Fibroblast of lung (primary cell): ENCODE measurements around the gene KNTC1. TPM values are rescaled to one million over a fixed set of nuclear protein-coding genes. Genes with fewer than 3 reads are reported as not detected.

Experiments
- DNase-seq, 2 donors: peaks; one replicate each; pipeline versions ENCODE4 v3.0.0 to v3.0.0-alpha.2; 2010; ENCODE audit warnings: low read depth in 2 of 2
- H2AFZ ChIP-seq: 2 replicates; pipeline ENCODE4 v1.5.1; 2012; ENCODE audit warnings: low read length, control low read depth, inconsistent platforms
- H3K27ac ChIP-seq: 2 replicates; pipeline ENCODE4 v1.5.1; 2011; ENCODE audit warnings: low read length, control low read depth; ENCODE audit not compliant: insufficient read depth
- H3K27me3 ChIP-seq: 2 replicates; pipeline ENCODE4 v1.5.1; 2011; ENCODE audit warnings: mild to moderate bottlenecking, low read length; ENCODE audit not compliant: control insufficient read depth, insufficient read depth
- H3K36me3 ChIP-seq: 2 replicates; pipeline ENCODE4 v1.5.1; 2011; ENCODE audit warnings: low read length; ENCODE audit not compliant: control insufficient read depth, insufficient read depth
- H3K4me1 ChIP-seq: 2 replicates; pipeline ENCODE4 v1.5.1; 2011; ENCODE audit warnings: low read length; ENCODE audit not compliant: control insufficient read depth, insufficient read depth; ENCODE audit errors: extremely low read depth
- H3K4me2 ChIP-seq: 2 replicates; pipeline ENCODE4 v1.5.1; 2011; ENCODE audit warnings: low read length, control low read depth; ENCODE audit not compliant: insufficient read depth; ENCODE audit errors: extremely low read depth
- H3K4me3 ChIP-seq, 4 experiments: fragments of 200-600 bp in 1 of 4; sonication (generic) in 1 of 4; replicated peaks in 1 of 4; 2 replicates each; pipeline ENCODE4 v1.5.1; 2011 to 2016; ENCODE audit warnings: low read length in 4 of 4, low read depth in 3 of 4, mild to moderate bottlenecking in 3 of 4, control low read depth in 2 of 4, inconsistent platforms in 1 of 4, mixed read lengths in 1 of 4; ENCODE audit not compliant: insufficient read depth in 1 of 4; ENCODE audit errors: control extremely low read depth in 1 of 4
- H3K79me2 ChIP-seq: 2 replicates; pipeline ENCODE4 v1.5.1; 2012; ENCODE audit warnings: mild to moderate bottlenecking, low read length, inconsistent platforms; ENCODE audit not compliant: control insufficient read depth, insufficient read depth
- H3K9ac ChIP-seq: 2 replicates; pipeline ENCODE4 v1.5.1; 2011; ENCODE audit warnings: mild to moderate bottlenecking, low read length, control low read depth; ENCODE audit not compliant: insufficient read depth
- H3K9me3 ChIP-seq: 2 replicates; pipeline ENCODE4 v1.5.1; 2012; ENCODE audit warnings: low read depth, low read length; ENCODE audit not compliant: control insufficient read depth, insufficient read depth
- H4K20me1 ChIP-seq: 2 replicates; pipeline ENCODE4 v1.5.1; 2011; ENCODE audit warnings: low read length; ENCODE audit not compliant: control insufficient read depth, insufficient read depth; ENCODE audit errors: extremely low read depth
- CTCF ChIP-seq, 2 donors: IDR thresholded peaks in 1 of 2; conservative IDR thresholded peaks in 1 of 2; 1 replicate in 1 of 2; 2 replicates in 1 of 2; pipeline ENCODE4 v1.5.1; 2011 to 2012; ENCODE audit warnings: low read length in 2 of 2, control low read depth in 1 of 2, inconsistent platforms in 1 of 2, low read depth in 1 of 2, mild to moderate bottlenecking in 1 of 2
- EZH2 ChIP-seq: IDR thresholded peaks from 2 replicates; pipeline ENCODE4 v1.5.1; 2012; ENCODE audit warnings: low read length, control low read depth, mild to moderate bottlenecking; ENCODE audit errors: missing control alignments
- polyA plus RNA-seq, 2 donors: library from polyadenylated mRNA; depleted of rRNA in 1 of 2; stranded (reverse) in 1 of 2; unstranded in 1 of 2; fragments of >200 nt; gene quantifications; 2 replicates each; pipeline ENCODE4 v1.2.1, GENCODE V29; 2011 to 2012; ENCODE audit warnings: missing spikeins in 1 of 2
- total RNA-seq: library from RNA; depleted of rRNA; stranded (reverse); fragments of >200 nt; gene quantifications from 2 replicates; pipeline ENCODE4 v1.2.1, GENCODE V29; 2014

The KNTC1 gene
- total and polyA plus RNA-seq, 2 donors (not counting 1 experiment from before 2014, with no cell fraction given), result 11.0 to 14.4 TPM

- Histone ChIP-seq H3K4me2 (peak overlapping the region; percentile 95), H2AFZ (peak overlapping the region; percentile 98), H3K9ac (peak overlapping the region; percentile 60), H3K27ac (peak overlapping the region; percentile 85), H3K9me3 (no peaks in the 10 kb centered on the region), H4K20me1 (peaks cover 12% of the 10 kb centered on the region), H3K4me1 (peaks cover 5% of the 10 kb centered on the region), H3K79me2 (peaks cover 75% of the 10 kb centered on the region), H3K36me3 (no peaks in the 10 kb centered on the region), H3K27me3 (no peaks in the 10 kb centered on the region), H3K4me3 (peak overlapping the region; percentile 73 to 100 (median 86))
- TF ChIP-seq EZH2 (no peak), CTCF (conservative IDR thresholded peaks at IDR 0.05 in 1 of 2, IDR thresholded peaks at IDR 0.05 in 1 of 2; ENCODE audit: low read depth in 1 of 2, low read length in 2 of 2) (no peak)
- DNase-seq, result peak; percentile 10 to 29
These were observed 462 bp downstream of the KNTC1 start for GRCh38 chr12:122527478-122527944.

GRCh38 chr12:122528582-122528981 lies 1.5 kb downstream of the KNTC1 start:
- no peak overlapping the region for H3K9ac ChIP-seq
- no peak for DNase-seq
- peak overlapping the region in 1 of 4 experiments; percentile 73 for H3K4me3 ChIP-seq
- no peak overlapping the region for H3K27ac ChIP-seq
- H3K27me3 ChIP-seq, result no peaks in the 10 kb centered on the region
- H4K20me1 ChIP-seq, result peaks cover 9% of the 10 kb centered on the region
- peaks cover 64% of the 10 kb centered on the region for H3K79me2 ChIP-seq
- H2AFZ ChIP-seq, result no peak overlapping the region
- H3K4me2 ChIP-seq, result peak overlapping the region; percentile 95
- no peaks in the 10 kb centered on the region for H3K9me3 ChIP-seq
- H3K36me3 ChIP-seq, result no peaks in the 10 kb centered on the region
- peaks cover 5% of the 10 kb centered on the region for H3K4me1 ChIP-seq
- no peak for TF ChIP-seq EZH2
- no peak for TF ChIP-seq CTCF (conservative IDR thresholded peaks at IDR 0.05 in 1 of 2, IDR thresholded peaks at IDR 0.05 in 1 of 2; ENCODE audit: low read depth in 1 of 2, low read length in 2 of 2)

GRCh38 chr12:122528992-122529391 lies 1.9 kb downstream of the KNTC1 start:
- no peak for DNase-seq
- Histone ChIP-seq H3K9ac (no peak overlapping the region), H4K20me1 (peaks cover 5% of the 10 kb centered on the region), H3K4me1 (peaks cover 5% of the 10 kb centered on the region), H3K4me3 (no peak overlapping the region), H3K4me2 (no peak overlapping the region), H3K9me3 (no peaks in the 10 kb centered on the region), H3K27ac (no peak overlapping the region), H2AFZ (no peak overlapping the region), H3K79me2 (peaks cover 60% of the 10 kb centered on the region), H3K27me3 (no peaks in the 10 kb centered on the region), H3K36me3 (no peaks in the 10 kb centered on the region)
- TF ChIP-seq CTCF (conservative IDR thresholded peaks at IDR 0.05 in 1 of 2, IDR thresholded peaks at IDR 0.05 in 1 of 2; ENCODE audit: low read depth in 1 of 2, low read length in 2 of 2) (no peak), EZH2 (no peak)
